Astrocyte (in vitro differentiated cells and primary cell): ENCODE measurements around the gene ACOT13. TPM values are rescaled to one million over a fixed set of nuclear protein-coding genes. Genes with fewer than 3 reads are reported as not detected.

Experiments used
- DNase-seq: peaks from one replicate; pipeline ENCODE4 v3.0.0-alpha.2; 2010; ENCODE audit warnings: low read depth
- FAIRE-seq: peaks from 2 replicates; lab custom pipeline; 2011; peaks lifted over from hg19 to GRCh38; lab: Jason Lieb, UNC
- H2AFZ ChIP-seq: 2 replicates; pipeline ENCODE4 v1.6.0; 2012; ENCODE audit warnings: low read depth, low read length, inconsistent platforms
- H3K27ac ChIP-seq: 2 replicates; pipeline ENCODE4 v1.5.1; 2011; ENCODE audit warnings: low read depth, low read length, inconsistent platforms
- H3K27me3 ChIP-seq: 2 replicates; pipeline ENCODE4 v1.6.0; 2011; ENCODE audit warnings: low read length, inconsistent platforms; ENCODE audit not compliant: insufficient read depth
- H3K36me3 ChIP-seq: 2 replicates; pipeline ENCODE4 v1.5.1; 2011; ENCODE audit warnings: low read length, inconsistent platforms; ENCODE audit not compliant: insufficient read depth
- H3K4me1 ChIP-seq: 2 replicates; pipeline ENCODE4 v1.5.1; 2011; ENCODE audit warnings: low read length, inconsistent platforms; ENCODE audit not compliant: insufficient read depth
- H3K4me2 ChIP-seq: 2 replicates; pipeline ENCODE4 v1.6.0; 2012; ENCODE audit warnings: low read length, inconsistent platforms
- H3K4me3 ChIP-seq: 2 replicates; pipeline ENCODE4 v1.5.1; 2011; ENCODE audit warnings: low read depth, mild to moderate bottlenecking, low read length, inconsistent platforms; ENCODE audit not compliant: insufficient read depth
- H3K79me2 ChIP-seq: 2 replicates; pipeline ENCODE4 v1.6.0; 2012; ENCODE audit warnings: mild to moderate bottlenecking, low read length, inconsistent platforms; ENCODE audit not compliant: insufficient read depth
- H3K9ac ChIP-seq: 2 replicates; pipeline ENCODE4 v1.6.0; 2012; ENCODE audit warnings: mild to moderate bottlenecking, low read length, inconsistent platforms
- H3K9me3 ChIP-seq: 2 replicates; pipeline ENCODE4 v1.5.1; 2012; ENCODE audit warnings: low read depth, mild to moderate bottlenecking, low read length, inconsistent platforms; ENCODE audit not compliant: insufficient read depth
- H4K20me1 ChIP-seq: 2 replicates; pipeline ENCODE4 v1.6.0; 2012; ENCODE audit warnings: low read length, inconsistent platforms; ENCODE audit not compliant: insufficient read depth
- H3K27ac Mint-ChIP-seq: one replicate; pipeline ENCODE4 v1.8.0; 2021; ENCODE audit warnings: mild to moderate bottlenecking, mixed read lengths; ENCODE audit not compliant: unreplicated experiment
- H3K27me3 Mint-ChIP-seq: one replicate; pipeline ENCODE4 v1.8.0; 2021; ENCODE audit warnings: low read depth, mixed read lengths; ENCODE audit not compliant: unreplicated experiment
- H3K36me3 Mint-ChIP-seq: one replicate; pipeline ENCODE4 v1.8.0; 2021; ENCODE audit warnings: low read depth, mixed read lengths; ENCODE audit not compliant: unreplicated experiment
- H3K4me1 Mint-ChIP-seq: one replicate; pipeline ENCODE4 v1.8.0; 2021; ENCODE audit warnings: low read depth, mixed read lengths; ENCODE audit not compliant: unreplicated experiment
- H3K4me3 Mint-ChIP-seq: one replicate; pipeline ENCODE4 v1.8.0; 2021; ENCODE audit warnings: mild to moderate bottlenecking, moderate library complexity, mixed read lengths; ENCODE audit not compliant: unreplicated experiment
- H3K9me3 Mint-ChIP-seq: one replicate; pipeline ENCODE4 v1.8.0; 2021; ENCODE audit warnings: mild to moderate bottlenecking, mixed read lengths; ENCODE audit not compliant: unreplicated experiment
- EZH2 ChIP-seq: IDR thresholded peaks from 2 replicates; pipeline ENCODE4 v1.6.1; 2012; ENCODE audit warnings: mild to moderate bottlenecking, low read length, inconsistent platforms; ENCODE audit not compliant: insufficient read depth
- total RNA-seq: library from RNA; stranded (reverse); gene quantifications from 2 replicates; pipeline ENCODE4 v1.2.1, GENCODE V29; 2021
- TF ChIP-seq, protein P1 (sequence below): IDR thresholded peaks from 2 replicates; pipeline ENCODE4 v1.5.1; 2011; ENCODE audit warnings: low read depth, mild to moderate bottlenecking, inconsistent platforms, low read length, moderate library complexity; ENCODE audit not compliant: insufficient read depth

The ACOT13 gene
- total RNA-seq, 1 donor from 2014 or later = 35.9 TPM

DNA sequence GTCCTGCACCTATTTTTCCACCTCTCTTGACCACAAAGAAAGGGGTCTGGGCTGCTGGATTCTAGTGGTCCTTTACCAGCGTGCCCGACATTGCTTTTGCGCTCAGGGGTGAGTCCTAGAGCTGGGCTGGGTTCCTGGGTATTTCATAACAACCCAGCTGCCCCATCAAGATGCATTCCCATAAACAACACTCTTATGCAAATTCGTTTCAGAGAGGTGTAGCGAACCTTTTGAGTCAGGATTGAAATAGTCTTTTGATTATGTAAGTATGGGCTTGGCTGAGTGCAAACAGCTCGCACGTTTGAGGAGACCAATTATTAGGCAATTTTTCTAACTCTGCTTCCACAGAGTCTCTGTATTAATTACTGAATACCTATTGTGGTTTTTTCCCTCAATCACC, 13.7 kb downstream of the ACOT13 start:
- FAIRE-seq (no peak), DNase-seq (no peak)
- Histone ChIP-seq H3K9ac (no peak overlapping the region), H3K4me2 (no peak overlapping the region), H3K9me3 (no peaks in the 10 kb centered on the region), H4K20me1 (no peaks in the 10 kb centered on the region), H2AFZ (no peak overlapping the region), H3K27me3 (no peaks in the 10 kb centered on the region), H3K36me3 (no peaks in the 10 kb centered on the region), H3K79me2 (no peaks in the 10 kb centered on the region), H3K4me1 (no peaks in the 10 kb centered on the region), H3K27ac (no peak overlapping the region), H3K4me3 (no peak overlapping the region)
- H3K27me3 Mint-ChIP-seq = no peaks in the 10 kb centered on the region
- H3K4me3 Mint-ChIP-seq = no peak overlapping the region
- H3K27ac Mint-ChIP-seq = no peak overlapping the region
- no peak for TF ChIP-seq EZH2
- TF ChIP-seq, protein P1, sequence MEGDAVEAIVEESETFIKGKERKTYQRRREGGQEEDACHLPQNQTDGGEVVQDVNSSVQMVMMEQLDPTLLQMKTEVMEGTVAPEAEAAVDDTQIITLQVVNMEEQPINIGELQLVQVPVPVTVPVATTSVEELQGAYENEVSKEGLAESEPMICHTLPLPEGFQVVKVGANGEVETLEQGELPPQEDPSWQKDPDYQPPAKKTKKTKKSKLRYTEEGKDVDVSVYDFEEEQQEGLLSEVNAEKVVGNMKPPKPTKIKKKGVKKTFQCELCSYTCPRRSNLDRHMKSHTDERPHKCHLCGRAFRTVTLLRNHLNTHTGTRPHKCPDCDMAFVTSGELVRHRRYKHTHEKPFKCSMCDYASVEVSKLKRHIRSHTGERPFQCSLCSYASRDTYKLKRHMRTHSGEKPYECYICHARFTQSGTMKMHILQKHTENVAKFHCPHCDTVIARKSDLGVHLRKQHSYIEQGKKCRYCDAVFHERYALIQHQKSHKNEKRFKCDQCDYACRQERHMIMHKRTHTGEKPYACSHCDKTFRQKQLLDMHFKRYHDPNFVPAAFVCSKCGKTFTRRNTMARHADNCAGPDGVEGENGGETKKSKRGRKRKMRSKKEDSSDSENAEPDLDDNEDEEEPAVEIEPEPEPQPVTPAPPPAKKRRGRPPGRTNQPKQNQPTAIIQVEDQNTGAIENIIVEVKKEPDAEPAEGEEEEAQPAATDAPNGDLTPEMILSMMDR = no peak
- peaks cover 4% of the 10 kb centered on the region for H3K36me3 Mint-ChIP-seq
- peaks cover 4% of the 10 kb centered on the region for H3K9me3 Mint-ChIP-seq
- peaks cover 3% of the 10 kb centered on the region for H3K4me1 Mint-ChIP-seq

DNA sequence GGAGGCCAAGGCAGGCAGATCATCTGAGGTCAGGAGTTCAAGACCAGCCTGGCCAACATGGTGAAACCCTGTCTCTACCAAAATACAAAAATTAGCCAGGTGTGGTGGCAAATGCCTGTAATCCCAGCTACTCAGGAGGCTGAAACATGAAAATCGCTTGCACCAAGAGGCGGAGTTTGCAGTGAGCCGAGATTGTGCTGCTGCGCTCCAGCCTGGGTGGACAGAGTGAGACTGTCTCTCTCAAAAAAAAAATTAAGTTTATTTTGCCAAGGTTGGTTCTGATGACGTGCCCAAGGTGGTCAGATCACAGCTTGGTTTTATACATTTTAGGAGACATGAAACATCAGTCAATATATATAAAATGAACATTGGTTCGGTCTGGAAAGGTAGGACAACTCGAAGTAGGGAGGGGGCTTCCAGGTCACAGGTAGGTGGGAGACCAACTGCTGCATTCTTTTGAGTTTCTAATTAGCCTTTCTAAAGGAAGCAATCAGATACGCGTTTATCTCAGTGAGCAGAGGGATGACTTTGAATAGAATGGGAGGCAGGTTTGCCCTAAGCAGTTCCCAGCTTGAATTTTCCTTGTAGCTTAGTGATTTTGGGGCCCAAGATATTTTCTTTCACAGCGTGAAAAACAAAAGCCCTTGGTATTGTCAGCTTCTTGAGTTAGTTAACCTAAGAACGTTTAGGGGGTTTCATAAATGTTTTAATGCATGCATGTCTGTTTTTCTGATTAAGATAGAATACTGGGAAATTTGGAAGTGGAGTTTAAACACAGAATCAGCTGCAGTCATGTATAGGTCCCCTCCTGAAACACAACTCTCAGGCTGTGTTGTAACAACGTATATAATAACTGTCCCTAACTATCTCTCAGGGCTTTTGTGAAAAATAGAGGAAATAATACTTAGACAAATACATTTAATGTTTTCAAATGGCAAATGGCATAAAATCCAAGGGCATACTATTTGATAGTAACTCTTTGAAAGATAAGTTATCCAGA, 16.7 kb downstream of the ACOT13 start:
- H3K4me1 ChIP-seq = no peaks in the 10 kb centered on the region
- H3K4me2 ChIP-seq = no peak overlapping the region
- no peaks in the 10 kb centered on the region for H3K79me2 ChIP-seq
- H3K27me3 ChIP-seq = no peaks in the 10 kb centered on the region
- DNase-seq (no peak), FAIRE-seq (no peak)
- no peak overlapping the region for H2AFZ ChIP-seq
- no peak overlapping the region for H3K27ac Mint-ChIP-seq
- peaks cover 4% of the 10 kb centered on the region for H3K36me3 Mint-ChIP-seq
- no peak overlapping the region for H3K4me3 Mint-ChIP-seq
- H3K36me3 ChIP-seq = no peaks in the 10 kb centered on the region
- H3K27me3 Mint-ChIP-seq = no peaks in the 10 kb centered on the region
- no peaks in the 10 kb centered on the region for H3K9me3 Mint-ChIP-seq
- TF ChIP-seq, protein P1 = no peak
- no peak for TF ChIP-seq EZH2
- H3K9me3 ChIP-seq = no peaks in the 10 kb centered on the region
- H3K4me3 ChIP-seq = no peak overlapping the region
- H3K4me1 Mint-ChIP-seq = peaks cover 3% of the 10 kb centered on the region
- H4K20me1 ChIP-seq = no peaks in the 10 kb centered on the region
- H3K27ac ChIP-seq = no peak overlapping the region
- H3K9ac ChIP-seq = no peak overlapping the region

DNA sequence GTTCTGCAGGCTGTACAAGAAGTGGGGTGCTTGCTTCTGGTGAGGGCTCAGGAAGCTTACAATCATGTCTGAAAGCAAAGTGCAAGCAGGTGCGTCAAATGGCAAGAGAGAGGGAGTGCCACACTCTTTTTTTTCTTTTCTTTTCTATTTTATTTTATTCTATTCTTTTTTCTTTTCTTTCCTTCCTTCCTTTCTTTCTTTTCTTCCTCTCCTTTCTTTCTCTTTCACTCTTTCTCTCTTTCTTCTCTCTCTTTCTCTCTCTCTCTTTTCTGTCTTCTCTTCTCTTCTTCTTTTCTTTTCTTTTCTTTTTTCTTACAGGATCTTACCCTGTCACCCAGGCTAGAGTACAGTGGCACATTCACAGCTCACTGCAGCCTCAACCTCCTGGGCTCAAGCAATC, 19.5 kb downstream of the ACOT13 start:
- H3K27ac ChIP-seq = no peak overlapping the region
- Mint-ChIP-seq H3K27me3 (no peaks in the 10 kb centered on the region), H3K4me1 (peaks cover 3% of the 10 kb centered on the region), H3K27ac (no peak overlapping the region), H3K9me3 (no peaks in the 10 kb centered on the region), H3K36me3 (peaks cover 4% of the 10 kb centered on the region), H3K4me3 (no peak overlapping the region)
- H3K36me3 ChIP-seq = no peaks in the 10 kb centered on the region
- no peaks in the 10 kb centered on the region for H4K20me1 ChIP-seq
- H3K9me3 ChIP-seq = no peaks in the 10 kb centered on the region
- H2AFZ ChIP-seq = no peak overlapping the region
- no peaks in the 10 kb centered on the region for H3K27me3 ChIP-seq
- no peak overlapping the region for H3K4me2 ChIP-seq
- no peak overlapping the region for H3K9ac ChIP-seq
- no peak for FAIRE-seq
- DNase-seq = no peak
- no peak for TF ChIP-seq EZH2
- H3K4me3 ChIP-seq = no peak overlapping the region
- H3K4me1 ChIP-seq = no peaks in the 10 kb centered on the region
- no peaks in the 10 kb centered on the region for H3K79me2 ChIP-seq
